ENCODE data around the gene SNX5. TPM values are rescaled to one million over a fixed set of nuclear protein-coding genes. Genes with fewer than 3 reads are reported as not detected.

The SNX5 gene
- total RNA-seq, 2 donors from 2014 or later: 48.3 to 84.8 TPM

DNA sequence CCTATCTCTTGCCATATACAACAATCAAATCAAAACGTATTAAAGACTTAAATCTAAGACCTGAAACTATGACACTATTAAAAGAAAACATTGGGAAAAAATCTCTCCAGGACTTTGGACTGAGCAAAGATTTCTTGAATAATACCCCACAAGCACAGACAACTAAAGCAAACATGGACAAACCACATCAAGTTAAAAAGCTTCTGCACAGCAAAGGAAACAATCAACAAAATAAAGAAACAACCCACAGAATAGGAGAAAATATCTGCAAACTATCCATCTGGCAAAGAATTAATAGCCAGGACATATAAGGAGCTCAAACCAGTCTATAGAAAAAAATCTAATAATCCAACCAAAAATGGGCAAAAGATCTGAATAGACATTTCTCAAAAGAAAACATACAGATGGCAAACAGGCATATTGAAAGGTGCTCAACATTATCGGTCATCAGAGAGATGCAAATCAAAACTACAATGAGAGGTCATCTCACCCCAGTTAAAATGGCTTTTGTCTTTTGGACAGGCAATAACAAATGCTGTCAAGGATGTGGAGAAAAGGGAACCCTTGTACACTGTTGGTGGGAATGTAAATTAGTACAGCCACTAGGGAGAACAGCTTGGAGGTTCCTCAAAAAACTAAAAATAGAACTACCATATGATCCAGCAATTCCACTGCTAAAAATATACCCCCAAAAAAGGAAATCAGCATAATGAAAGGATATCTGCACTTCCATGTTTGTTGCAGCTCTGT, 76.2 kb downstream of the SNX5 start:
- Histone ChIP-seq H3K36me3 (no peaks in the 10 kb centered on the region), H3K9me3 (no peaks in the 10 kb centered on the region), H3K27ac (no peak overlapping the region), H3K4me3 (no peak overlapping the region), H3K4me1 (replicated peaks) (peaks cover 3% of the 10 kb centered on the region), H3K27me3 (replicated peaks; ENCODE audit: insufficient read depth) (no peaks in the 10 kb centered on the region)
- no peak for TF ChIP-seq POLR2AphosphoS5 (IDR thresholded peaks at IDR 0.05)
- TF ChIP-seq, protein P1, sequence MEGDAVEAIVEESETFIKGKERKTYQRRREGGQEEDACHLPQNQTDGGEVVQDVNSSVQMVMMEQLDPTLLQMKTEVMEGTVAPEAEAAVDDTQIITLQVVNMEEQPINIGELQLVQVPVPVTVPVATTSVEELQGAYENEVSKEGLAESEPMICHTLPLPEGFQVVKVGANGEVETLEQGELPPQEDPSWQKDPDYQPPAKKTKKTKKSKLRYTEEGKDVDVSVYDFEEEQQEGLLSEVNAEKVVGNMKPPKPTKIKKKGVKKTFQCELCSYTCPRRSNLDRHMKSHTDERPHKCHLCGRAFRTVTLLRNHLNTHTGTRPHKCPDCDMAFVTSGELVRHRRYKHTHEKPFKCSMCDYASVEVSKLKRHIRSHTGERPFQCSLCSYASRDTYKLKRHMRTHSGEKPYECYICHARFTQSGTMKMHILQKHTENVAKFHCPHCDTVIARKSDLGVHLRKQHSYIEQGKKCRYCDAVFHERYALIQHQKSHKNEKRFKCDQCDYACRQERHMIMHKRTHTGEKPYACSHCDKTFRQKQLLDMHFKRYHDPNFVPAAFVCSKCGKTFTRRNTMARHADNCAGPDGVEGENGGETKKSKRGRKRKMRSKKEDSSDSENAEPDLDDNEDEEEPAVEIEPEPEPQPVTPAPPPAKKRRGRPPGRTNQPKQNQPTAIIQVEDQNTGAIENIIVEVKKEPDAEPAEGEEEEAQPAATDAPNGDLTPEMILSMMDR (IDR thresholded peaks at IDR 0.05): no peak
- TF ChIP-seq POLR2A (IDR thresholded peaks at IDR 0.05): no peak
- intact Hi-C loops (cut with DNase I): loop anchor here (10.0 kb wide), 1 partner anchor 358 kb away; the partner anchor contains the start of gene BFSP1
- no peak for DNase-seq (ENCODE audit: low spot score)
- WGBS: 71% methylated on average over 2 of the region's 2 CpGs

Small RNA genes lying within 50 kb of the gene (small RNA-seq; reads per million reads assigned to genes)
- gene RNU6-192P: 0 reads per million in 2 donors
- gene SNORD17: 263 to 433 reads per million in 2 donors

Other genes starting within 250 kb of the SNX5 start
- 10 to 100 TPM; 11.1 to 15.5 TPM for gene MGME1, start 224 bp upstream of the SNX5 start, total RNA-seq
- 10 to 100 TPM; 25.6 to 34.8 TPM for gene OVOL2, start 89.1 kb upstream of the SNX5 start, total RNA-seq
- 10 to 100 TPM; 15.2 to 23.3 TPM for gene KAT14, start 169.1 kb upstream of the SNX5 start, total RNA-seq
- 10 to 100 TPM; 17.6 to 19.2 TPM for gene PET117, start 169.1 kb upstream of the SNX5 start, total RNA-seq

All from prostate gland (tissue), 2 donors.